ENCODE results near the gene OXSR1. TPM values are rescaled to one million over a fixed set of nuclear protein-coding genes. Genes with fewer than 3 reads are reported as not detected.

OXSR1 gene
- total RNA-seq, 4 donors from 2014 or later = 23.9 to 35.8 (median 29.9) TPM

DNA sequence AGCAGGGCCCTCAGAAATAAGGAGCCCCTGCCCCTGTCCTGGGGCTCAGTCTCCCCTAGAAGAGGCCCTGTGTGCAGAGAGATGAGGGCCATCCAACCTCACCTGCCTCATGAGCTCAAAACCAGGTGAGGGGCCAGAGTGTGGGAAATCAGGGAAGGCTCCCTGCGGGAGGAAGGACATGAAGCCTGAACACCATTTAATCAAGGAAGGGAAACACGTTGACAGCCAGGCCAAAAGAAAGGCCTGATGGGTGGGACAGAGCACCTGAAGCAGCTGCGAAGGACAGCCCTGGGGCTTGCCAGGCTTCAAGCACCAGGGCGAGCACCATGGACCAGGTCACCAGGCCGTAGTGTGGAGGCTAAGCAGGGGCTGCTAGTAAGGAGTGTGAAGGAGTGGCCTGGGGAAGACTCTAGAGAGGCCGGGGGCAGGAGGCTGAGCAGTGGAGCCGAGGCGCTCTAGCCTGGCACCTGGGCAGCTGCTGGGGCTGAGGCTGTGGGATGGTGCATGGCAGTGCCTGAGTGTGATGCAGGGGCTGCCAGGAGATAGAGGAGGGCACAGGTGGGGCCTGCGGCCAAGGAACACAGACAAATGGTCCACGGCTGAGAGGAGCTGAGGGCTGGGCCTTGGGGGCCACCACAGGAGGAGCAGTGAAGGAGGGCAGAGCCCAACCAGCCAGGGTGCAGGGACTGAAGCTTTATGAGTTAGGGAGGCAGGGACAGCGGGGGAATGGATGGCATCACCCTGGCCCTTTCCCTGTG is 44.5 kb upstream of the OXSR1 start:
- Histone ChIP-seq H3K27me3 (no peaks in the 10 kb centered on the region), H3K27ac (no peak overlapping the region), H3K36me3 (peaks cover 2 to 77% (median 11%) of the 10 kb centered on the region in 3 donors), H3K4me3 (no peak overlapping the region), H3K9me3 (no peaks in the 10 kb centered on the region), H3K4me1 (no peaks in the 10 kb centered on the region)
- no peak for TF ChIP-seq POLR2A (IDR thresholded peaks at IDR 0.05)
- no peak for TF ChIP-seq EP300 (IDR thresholded peaks at IDR 0.05)
- TF ChIP-seq, protein P1, sequence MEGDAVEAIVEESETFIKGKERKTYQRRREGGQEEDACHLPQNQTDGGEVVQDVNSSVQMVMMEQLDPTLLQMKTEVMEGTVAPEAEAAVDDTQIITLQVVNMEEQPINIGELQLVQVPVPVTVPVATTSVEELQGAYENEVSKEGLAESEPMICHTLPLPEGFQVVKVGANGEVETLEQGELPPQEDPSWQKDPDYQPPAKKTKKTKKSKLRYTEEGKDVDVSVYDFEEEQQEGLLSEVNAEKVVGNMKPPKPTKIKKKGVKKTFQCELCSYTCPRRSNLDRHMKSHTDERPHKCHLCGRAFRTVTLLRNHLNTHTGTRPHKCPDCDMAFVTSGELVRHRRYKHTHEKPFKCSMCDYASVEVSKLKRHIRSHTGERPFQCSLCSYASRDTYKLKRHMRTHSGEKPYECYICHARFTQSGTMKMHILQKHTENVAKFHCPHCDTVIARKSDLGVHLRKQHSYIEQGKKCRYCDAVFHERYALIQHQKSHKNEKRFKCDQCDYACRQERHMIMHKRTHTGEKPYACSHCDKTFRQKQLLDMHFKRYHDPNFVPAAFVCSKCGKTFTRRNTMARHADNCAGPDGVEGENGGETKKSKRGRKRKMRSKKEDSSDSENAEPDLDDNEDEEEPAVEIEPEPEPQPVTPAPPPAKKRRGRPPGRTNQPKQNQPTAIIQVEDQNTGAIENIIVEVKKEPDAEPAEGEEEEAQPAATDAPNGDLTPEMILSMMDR (IDR thresholded peaks at IDR 0.05) = no peak
- no peak for DNase-seq (ENCODE audit: low spot score in 2 of 2)
- WGBS, 2 donors = 80 to 82% methylated on average over 11 of the region's 11 CpGs

GRCh38 chr3:38121451-38121831 is 43.9 kb upstream of the OXSR1 start:
- TF ChIP-seq, protein P1 (IDR thresholded peaks at IDR 0.05) = no peak
- TF ChIP-seq POLR2A (IDR thresholded peaks at IDR 0.05) (no peak), EP300 (IDR thresholded peaks at IDR 0.05) (no peak)
- H3K4me1 ChIP-seq = no peaks in the 10 kb centered on the region
- no peak overlapping the region for H3K27ac ChIP-seq
- peaks cover 2 to 83% (median 17%) of the 10 kb centered on the region in 3 donors for H3K36me3 ChIP-seq
- no peaks in the 10 kb centered on the region for H3K9me3 ChIP-seq
- H3K27me3 ChIP-seq = no peaks in the 10 kb centered on the region
- 57 to 88% methylated on average over 2 to 9 of the region's 9 CpGs for WGBS, 2 donors
- no peak overlapping the region for H3K4me3 ChIP-seq
- DNase-seq (ENCODE audit: low spot score in 2 of 2) = no peak

DNA sequence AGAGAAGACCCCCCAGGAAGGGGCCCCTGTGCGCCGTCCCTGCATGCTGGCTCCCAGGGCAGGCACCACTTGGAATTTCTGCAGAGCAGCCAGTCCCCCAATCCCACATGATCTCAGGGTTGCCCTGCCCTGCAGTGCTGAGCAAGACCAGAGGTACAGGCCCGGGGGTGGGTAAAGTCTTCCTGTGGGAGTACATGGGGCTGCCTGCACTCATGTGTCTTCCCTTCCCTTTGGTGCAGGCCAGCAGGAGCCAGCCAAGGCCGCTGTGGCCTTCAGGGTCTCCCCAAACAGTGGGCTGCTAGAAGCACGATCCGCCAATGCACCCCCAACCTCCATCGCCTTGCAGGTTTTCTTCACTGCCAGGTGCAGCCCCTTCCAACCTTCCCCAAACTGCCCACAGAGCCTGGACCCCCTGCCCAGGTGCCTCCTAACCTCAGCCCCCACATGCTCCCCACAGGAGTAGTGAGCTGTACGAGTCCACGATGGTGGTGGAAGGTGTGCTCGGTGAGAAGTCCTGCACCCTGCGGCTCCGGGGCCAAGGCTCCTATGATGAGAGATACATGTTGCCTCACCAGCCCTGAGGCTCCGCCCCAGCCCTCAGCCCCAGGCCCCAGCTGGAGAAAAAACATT is 43.4 kb upstream of the OXSR1 start:
- no peaks in the 10 kb centered on the region for H3K4me1 ChIP-seq
- H3K9me3 ChIP-seq = no peaks in the 10 kb centered on the region
- 91 to 92% methylated on average over 10 to 12 of the region's 13 CpGs for WGBS, 2 donors
- no peaks in the 10 kb centered on the region for H3K27me3 ChIP-seq
- H3K27ac ChIP-seq = no peak overlapping the region
- DNase-seq (ENCODE audit: low spot score in 2 of 2) = no peak
- no peak for TF ChIP-seq POLR2A (IDR thresholded peaks at IDR 0.05)
- TF ChIP-seq, protein P1 (IDR thresholded peaks at IDR 0.05) = no peak
- no peak for TF ChIP-seq EP300 (IDR thresholded peaks at IDR 0.05)
- H3K36me3 ChIP-seq = peaks cover 2 to 88% (median 21%) of the 10 kb centered on the region in 3 donors
- H3K4me3 ChIP-seq = no peak overlapping the region

- 90 to 91% methylated on average over 9 of the region's 9 CpGs for WGBS, 2 donors
- no peak overlapping the region for H3K27ac ChIP-seq
- DNase-seq (ENCODE audit: low spot score in 2 of 2) = no peak
- H3K4me3 ChIP-seq = no peak overlapping the region
- H3K4me1 ChIP-seq = no peaks in the 10 kb centered on the region
- TF ChIP-seq EP300 (IDR thresholded peaks at IDR 0.05) (no peak), POLR2A (IDR thresholded peaks at IDR 0.05) (no peak)
- TF ChIP-seq, protein P1 (IDR thresholded peaks at IDR 0.05) = no peak
- H3K36me3 ChIP-seq = peaks cover 2 to 96% (median 26%) of the 10 kb centered on the region in 3 donors
- H3K27me3 ChIP-seq = no peaks in the 10 kb centered on the region
- no peaks in the 10 kb centered on the region for H3K9me3 ChIP-seq
These were observed 42.5 kb upstream of the OXSR1 start for GRCh38 chr3:38122712-38123290.
